Body of pancreas (tissue), 4 donors: ENCODE data around the gene ESYT2.

Experiments used
- POLR2A ChIP-seq, 3 donors: fragments of 450-650 bp; IDR thresholded peaks; one replicate each; pipeline ENCODE4 v1.6.1; 2016; ENCODE audit warnings: antibody characterized with exemption in 3 of 3, mild to moderate bottlenecking in 2 of 3
- TF ChIP-seq, protein P1 (sequence below), 7 experiments: fragments of 450-650 bp in 4 of 7; fragments of 200-600 bp in 3 of 7; sonication (generic) in 3 of 7; IDR thresholded peaks; one replicate each; pipeline ENCODE4 v1.5.1; 2016 to 2019; ENCODE audit warnings: antibody characterized with exemption in 7 of 7

DNA sequence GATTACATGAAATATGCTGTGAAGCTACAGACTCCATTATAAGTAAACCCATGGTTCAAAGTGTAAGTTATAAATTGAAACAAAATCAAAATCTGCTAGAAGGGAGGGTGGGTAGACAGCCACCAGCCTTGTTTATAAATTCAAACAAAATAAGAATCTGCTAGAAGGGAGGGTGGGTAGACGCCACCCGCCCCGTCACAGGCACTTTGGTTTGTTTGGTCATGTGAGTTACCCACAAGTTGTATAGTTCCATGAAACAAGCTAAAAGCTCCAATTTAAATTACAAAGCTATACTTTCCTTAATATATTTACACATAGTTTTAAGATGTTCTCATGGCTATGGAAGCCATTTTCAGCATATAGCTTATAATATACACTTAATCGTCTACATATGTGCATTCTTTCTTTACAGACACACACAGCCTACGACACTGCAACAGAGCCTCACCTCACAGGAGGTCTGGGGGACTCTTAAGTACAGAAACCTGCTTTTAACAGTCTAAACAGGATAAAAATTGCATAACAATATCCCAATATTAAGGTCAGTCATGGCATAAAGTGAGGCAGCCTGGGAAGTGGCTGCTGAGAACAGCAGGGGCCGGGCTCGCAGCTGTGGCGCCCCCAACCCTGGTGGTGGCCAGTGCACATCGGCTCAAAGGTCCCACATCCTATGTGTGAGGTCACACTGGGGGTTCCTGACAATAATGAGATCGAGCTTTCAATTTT, 96.7 kb downstream of the ESYT2 start:
- TF ChIP-seq, protein P1, sequence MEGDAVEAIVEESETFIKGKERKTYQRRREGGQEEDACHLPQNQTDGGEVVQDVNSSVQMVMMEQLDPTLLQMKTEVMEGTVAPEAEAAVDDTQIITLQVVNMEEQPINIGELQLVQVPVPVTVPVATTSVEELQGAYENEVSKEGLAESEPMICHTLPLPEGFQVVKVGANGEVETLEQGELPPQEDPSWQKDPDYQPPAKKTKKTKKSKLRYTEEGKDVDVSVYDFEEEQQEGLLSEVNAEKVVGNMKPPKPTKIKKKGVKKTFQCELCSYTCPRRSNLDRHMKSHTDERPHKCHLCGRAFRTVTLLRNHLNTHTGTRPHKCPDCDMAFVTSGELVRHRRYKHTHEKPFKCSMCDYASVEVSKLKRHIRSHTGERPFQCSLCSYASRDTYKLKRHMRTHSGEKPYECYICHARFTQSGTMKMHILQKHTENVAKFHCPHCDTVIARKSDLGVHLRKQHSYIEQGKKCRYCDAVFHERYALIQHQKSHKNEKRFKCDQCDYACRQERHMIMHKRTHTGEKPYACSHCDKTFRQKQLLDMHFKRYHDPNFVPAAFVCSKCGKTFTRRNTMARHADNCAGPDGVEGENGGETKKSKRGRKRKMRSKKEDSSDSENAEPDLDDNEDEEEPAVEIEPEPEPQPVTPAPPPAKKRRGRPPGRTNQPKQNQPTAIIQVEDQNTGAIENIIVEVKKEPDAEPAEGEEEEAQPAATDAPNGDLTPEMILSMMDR (IDR thresholded peaks at IDR 0.05) = no peak
- TF ChIP-seq POLR2A (IDR thresholded peaks at IDR 0.05) = no peak
